Ascending aorta (tissue), 2 donors: ENCODE results near the gene LCE5A. TPM values are rescaled to one million over a fixed set of nuclear protein-coding genes. Genes with fewer than 3 reads are reported as not detected.
"Not testable (repeated sequence)": the region's sequence is repeated elsewhere in the genome, so short reads cannot be mapped to it uniquely, and the experiment has no call there.

Experiments
- DNase-seq, 2 donors: peaks; one replicate each; pipeline ENCODE4 v3.0.0-alpha.2; 2019; ENCODE audit warnings: low spot score in 2 of 2
- H3K27ac ChIP-seq, 2 donors: fragments of 200-600 bp; sonication (generic); one replicate each; pipeline ENCODE4 v1.5.1; 2016 to 2017; ENCODE audit warnings: mild to moderate bottlenecking in 1 of 2
- H3K27me3 ChIP-seq: fragments of 200-600 bp; sonication (generic); one replicate; pipeline ENCODE4 v1.5.1; 2017
- H3K36me3 ChIP-seq, 2 donors: fragments of 200-600 bp; sonication (generic); one replicate each; pipeline ENCODE4 v1.5.1; 2016
- H3K4me1 ChIP-seq, 2 donors: fragments of 200-600 bp; sonication (generic); one replicate each; pipeline ENCODE4 v1.5.1; 2016 to 2017; ENCODE audit warnings: mild to moderate bottlenecking in 1 of 2
- H3K4me3 ChIP-seq, 2 donors: fragments of 200-600 bp; sonication (generic); one replicate each; pipeline ENCODE4 v1.5.1; 2016 to 2017; ENCODE audit warnings: mild to moderate bottlenecking in 1 of 2
- H3K9me3 ChIP-seq, 2 donors: fragments of 200-600 bp; sonication (generic); one replicate each; pipeline ENCODE4 v1.5.1; 2016
- CTCF ChIP-seq, 3 experiments: fragments of 200-600 bp in 2 of 3; fragments of 450-650 bp in 1 of 3; sonication (generic) in 2 of 3; IDR thresholded peaks; one replicate each; pipeline ENCODE4 v1.5.1; 2016 to 2019; ENCODE audit warnings: antibody characterized with exemption in 3 of 3, mild to moderate bottlenecking in 1 of 3, moderate library complexity in 1 of 3
- intact Hi-C: fragments of 100-400 bp; cut with DNase I; formaldehyde crosslinking; loops from one replicate; pipeline ENCODE4 v1.15.1; 2023
- total RNA-seq: library from RNA; depleted of rRNA; stranded (reverse); fragments of >200 nt; gene quantifications from one replicate; pipeline ENCODE4 v1.1.0, GENCODE V29; 2016

The LCE5A gene
- total RNA-seq, 1 donor from 2014 or later, result not detected

DNA sequence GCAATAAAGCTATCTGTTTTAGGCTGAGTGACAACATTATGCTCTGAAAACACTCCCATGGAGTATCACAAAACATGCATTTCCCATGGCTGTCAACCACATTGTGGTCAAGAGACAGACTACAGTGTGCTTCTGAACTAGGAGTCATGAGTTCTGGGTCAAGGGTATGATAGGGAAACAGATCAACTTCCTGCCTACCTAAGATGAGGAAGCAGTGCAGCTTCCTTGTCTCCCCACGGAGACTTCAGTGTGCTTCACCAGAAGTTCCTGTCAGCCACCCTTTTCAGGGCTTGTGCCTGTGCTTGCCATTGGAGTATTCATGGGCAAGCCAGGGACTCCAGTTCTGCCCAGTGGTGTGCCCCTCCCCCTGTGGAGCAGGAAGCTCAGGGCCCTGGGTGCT is 36.1 kb downstream of the LCE5A start:
- intact Hi-C loops, result no loop called here
- Histone ChIP-seq H3K9me3 (no peaks in the 10 kb centered on the region), H3K4me1 (no peaks in the 10 kb centered on the region), H3K4me3 (no peak overlapping the region), H3K36me3 (no peaks in the 10 kb centered on the region), H3K27me3 (no peaks in the 10 kb centered on the region), H3K27ac (no peak overlapping the region)
- no peak for TF ChIP-seq CTCF (IDR thresholded peaks at IDR 0.05)
- DNase-seq, result no peak

DNA sequence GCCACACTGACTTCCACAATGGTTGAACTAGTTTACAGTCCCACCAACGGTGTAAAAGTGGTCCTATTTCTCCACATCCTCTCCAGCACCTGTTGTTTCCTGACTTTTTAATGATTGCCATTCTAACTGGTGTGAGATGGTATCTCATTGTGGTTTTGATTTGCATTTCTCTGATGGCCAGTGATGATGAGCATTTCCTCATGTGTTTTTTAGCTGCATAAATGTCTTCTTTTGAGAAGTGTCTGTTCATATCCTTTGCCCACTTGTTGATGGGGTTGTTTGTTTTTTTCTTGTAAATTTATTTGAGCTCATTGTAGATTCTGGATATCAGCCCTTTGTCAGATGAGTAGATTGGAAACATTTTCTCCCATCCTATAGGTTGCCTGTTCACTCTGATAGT is 37.8 kb downstream of the LCE5A start:
- intact Hi-C loops, H3K27me3 ChIP-seq, H3K4me1 ChIP-seq, DNase-seq, H3K36me3 ChIP-seq, H3K9me3 ChIP-seq, H3K4me3 ChIP-seq, H3K27ac ChIP-seq: not testable (repeated sequence)

Other genes with a start within 250 kb of the LCE5A start
- not detected for gene FLG, start 185.6 kb upstream of the LCE5A start, total RNA-seq
- gene FLG2, start 150.8 kb upstream of the LCE5A start, total RNA-seq, result not detected
- gene CRNN, start 96.5 kb upstream of the LCE5A start, total RNA-seq, result 0.21 TPM
- not detected for gene CRCT1, start 3.7 kb downstream of the LCE5A start, total RNA-seq
- not detected for gene LCE3E, start 56.0 kb downstream of the LCE5A start, total RNA-seq
- not detected for gene LCE3D, start 69.7 kb downstream of the LCE5A start, total RNA-seq
- not detected for gene LCE3C, start 89.4 kb downstream of the LCE5A start, total RNA-seq
- gene LCE3B, start 103.0 kb downstream of the LCE5A start, total RNA-seq, result not detected
- gene LCE3A, start 112.3 kb downstream of the LCE5A start, total RNA-seq, result not detected
- not detected for gene LCE2D, start 152.6 kb downstream of the LCE5A start, total RNA-seq
- not detected for gene LCE2C, start 164.5 kb downstream of the LCE5A start, total RNA-seq
- gene LCE2B, start 175.3 kb downstream of the LCE5A start, total RNA-seq, result not detected
- gene LCE2A, start 187.5 kb downstream of the LCE5A start, total RNA-seq, result not detected
- not detected for gene LCE4A, start 197.4 kb downstream of the LCE5A start, total RNA-seq
- not detected for gene KPRP, start 247.2 kb downstream of the LCE5A start, total RNA-seq